Left renal pelvis (tissue), 4 donors: ENCODE measurements around the gene STAB2. TPM values are rescaled to one million over a fixed set of nuclear protein-coding genes. Genes with fewer than 3 reads are reported as not detected.

Experiments used
- DNase-seq, 4 donors: peaks; one replicate each; pipeline ENCODE4 v3.0.0-alpha.2; 2013; ENCODE audit warnings: low read depth in 4 of 4, low spot score in 3 of 4
- polyA plus RNA-seq, 4 donors: library from polyadenylated mRNA; unstranded; fragments of 120-200 nt; gene quantifications; one replicate each; pipeline ENCODE4 v1.2.1, GENCODE V29; 2013; ENCODE audit not compliant: insufficient read length in 4 of 4

Gene STAB2
- polyA plus RNA-seq, 4 donors = 0.63 to 2.7 (median 1.1) TPM

DNA sequence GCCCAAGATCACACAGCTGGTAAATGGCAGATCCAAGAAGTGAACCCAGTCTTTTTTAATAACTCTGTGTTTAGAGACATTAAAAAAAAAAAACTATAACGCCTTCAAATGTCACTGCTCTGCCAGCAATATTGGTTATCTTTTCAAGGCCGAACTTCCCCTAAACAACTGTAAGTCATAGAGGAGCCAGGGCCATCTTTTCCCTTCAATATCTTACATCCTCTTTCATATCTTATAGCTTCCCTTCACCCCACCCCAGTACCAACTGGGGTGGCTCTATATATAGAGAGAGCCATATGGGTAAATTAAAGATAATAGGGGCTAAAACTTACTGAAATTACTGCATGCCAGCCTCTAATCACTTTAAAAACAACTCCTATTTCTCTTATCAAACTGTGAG lies 100.2 kb downstream of the STAB2 start:
- no peak for DNase-seq

- no peak for DNase-seq
Observed at GRCh38 chr12:103688376-103689063, 101.4 kb downstream of the STAB2 start.

- no peak for DNase-seq
Observed at GRCh38 chr12:103690426-103690825, 103.4 kb downstream of the STAB2 start.

DNA sequence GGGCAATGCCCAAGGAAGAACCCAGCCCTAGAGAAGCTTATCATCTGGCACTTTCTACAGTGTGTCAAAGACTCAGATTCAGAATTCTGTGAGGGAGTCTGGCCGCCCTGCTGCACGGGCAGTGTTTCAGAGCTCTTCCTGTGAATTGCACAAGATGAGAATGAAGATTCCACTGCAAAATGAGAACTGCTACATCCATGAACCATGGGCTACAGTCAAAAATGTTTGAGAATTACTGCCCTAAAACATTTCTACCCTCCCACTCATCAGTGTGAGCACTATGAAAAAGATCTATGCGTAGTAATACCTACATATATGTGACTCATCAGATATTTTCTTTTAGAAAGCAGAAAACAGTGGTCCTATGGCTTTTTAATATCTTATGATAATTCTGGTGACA lies 104.0 kb downstream of the STAB2 start:
- DNase-seq = no peak

DNA sequence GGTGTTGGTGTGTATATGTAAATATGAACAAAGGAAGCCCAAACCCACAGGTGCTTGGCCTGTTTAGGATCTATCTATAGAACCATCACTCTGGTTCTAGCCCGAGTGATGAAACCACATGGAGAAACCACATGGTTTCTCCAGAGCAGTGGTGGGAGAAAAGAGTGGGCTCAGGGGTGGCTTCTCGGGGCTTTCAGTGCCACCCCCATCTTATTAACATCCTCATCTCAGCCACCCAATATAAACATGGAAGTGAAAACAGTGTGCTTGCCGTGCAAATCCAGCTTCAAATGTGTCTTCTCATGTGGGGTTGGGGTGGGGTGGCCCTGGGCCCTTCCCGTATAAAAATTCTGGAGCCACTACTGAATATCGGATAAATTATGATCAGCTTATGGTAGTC lies 109.0 kb downstream of the STAB2 start:
- DNase-seq = no peak

- no peak for DNase-seq
Observed at GRCh38 chr12:103697971-103698751, 111.1 kb downstream of the STAB2 start.

DNA sequence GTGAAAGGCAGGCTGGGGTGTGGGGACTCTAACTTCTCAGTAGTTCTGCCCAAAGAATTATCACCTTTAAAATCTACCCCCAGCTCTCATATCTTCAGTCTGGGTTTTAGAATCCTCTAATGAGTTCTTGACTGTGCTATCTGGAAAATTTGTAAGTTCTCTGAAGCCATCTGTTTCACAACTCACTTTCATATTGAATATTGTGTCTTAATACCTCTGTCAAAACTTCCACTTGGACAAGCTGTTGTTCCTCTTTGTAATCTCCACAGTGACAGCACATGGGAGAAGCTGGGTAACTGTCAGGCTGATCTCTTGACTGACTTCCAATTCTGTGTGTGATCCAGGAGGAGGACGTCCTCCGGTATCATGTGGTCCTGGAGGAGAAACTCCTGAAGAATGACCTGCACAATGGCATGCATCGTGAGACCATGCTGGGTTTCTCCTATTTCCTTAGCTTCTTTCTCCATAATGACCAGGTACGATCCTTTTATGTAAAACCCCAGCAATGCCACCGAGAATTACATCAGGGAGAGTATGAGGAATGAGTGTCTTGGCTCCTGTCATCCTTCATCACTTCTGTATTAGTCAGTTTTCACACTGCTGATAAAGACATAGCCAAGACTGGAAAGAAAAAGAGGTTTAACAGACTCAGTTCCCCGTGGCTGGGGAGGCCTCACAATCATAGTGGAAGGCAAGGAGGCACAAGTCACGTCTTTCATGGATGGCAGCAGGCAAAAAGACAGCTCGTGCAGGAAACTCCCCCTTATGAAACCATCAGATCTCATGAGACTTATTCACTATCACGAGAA lies 111.9 kb downstream of the STAB2 start:
- no peak for DNase-seq

GRCh38 chr12:103705098-103705497 lies 118.0 kb downstream of the STAB2 start:
- DNase-seq = no peak

DNA sequence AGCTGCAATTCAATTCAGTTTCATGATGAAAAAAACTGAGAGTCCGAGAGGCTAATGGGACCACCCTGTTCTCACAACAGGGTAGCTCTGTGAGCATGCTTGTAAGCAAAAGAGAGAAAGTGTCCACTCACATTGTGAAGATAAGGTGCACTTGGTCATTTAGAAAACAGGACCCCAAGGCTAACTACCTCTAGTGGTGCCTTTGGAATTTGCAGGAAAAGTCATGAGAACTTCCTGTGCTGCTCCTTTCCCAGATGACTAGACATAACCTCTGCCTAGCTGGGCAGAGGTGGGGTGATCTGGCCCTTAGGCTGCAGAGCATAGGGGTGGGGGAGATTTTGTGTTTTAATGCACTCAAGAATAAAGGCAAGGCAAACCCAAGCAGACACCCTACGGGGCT lies 118.9 kb downstream of the STAB2 start:
- no peak for DNase-seq

GRCh38 chr12:103707446-103707845 lies 120.4 kb downstream of the STAB2 start:
- no peak for DNase-seq

DNA sequence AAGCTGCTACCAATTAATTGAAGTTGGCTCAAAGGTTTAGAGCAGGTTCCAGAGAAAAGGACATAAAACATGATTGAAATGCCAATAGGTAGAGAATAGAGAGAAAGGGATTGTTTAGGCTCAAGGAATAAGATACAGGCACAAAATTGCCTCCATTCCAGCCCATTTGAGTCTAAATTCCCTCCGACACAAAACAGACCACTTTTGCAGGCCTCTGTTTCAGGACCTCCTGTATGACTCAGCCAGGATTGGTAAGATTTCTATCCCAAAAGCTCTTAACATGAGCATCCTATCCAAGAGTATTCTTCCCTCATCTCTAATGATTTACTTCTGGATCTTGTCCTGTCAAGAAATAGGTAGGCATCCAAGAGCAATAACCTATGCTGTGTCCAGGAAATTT lies 123.5 kb downstream of the STAB2 start:
- no peak for DNase-seq

DNA sequence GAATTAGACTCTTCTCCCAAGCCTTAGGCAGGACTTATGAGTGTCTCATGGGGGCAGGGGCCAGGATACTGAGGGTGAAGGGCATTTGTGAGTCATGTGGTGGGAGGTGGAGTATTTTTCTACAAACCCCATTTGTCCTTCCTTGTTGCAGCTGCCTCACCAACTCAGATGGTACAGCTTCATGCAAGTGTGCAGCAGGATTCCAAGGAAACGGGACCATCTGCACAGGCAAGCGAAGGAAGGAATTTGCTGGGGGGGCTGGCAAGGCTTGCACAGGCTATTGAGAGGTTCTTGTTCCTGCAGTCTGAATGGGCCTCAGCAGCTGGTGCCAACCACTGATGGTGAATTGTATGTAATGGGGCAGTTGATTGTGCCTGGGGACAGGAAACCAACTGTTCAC lies 125.1 kb downstream of the STAB2 start:
- DNase-seq = no peak

- no peak for DNase-seq
Observed at GRCh38 chr12:103715494-103715893, 128.4 kb downstream of the STAB2 start.

- no peak for DNase-seq
Observed at GRCh38 chr12:103716517-103717196, 129.6 kb downstream of the STAB2 start.

GRCh38 chr12:103725398-103725797 lies 138.3 kb downstream of the STAB2 start:
- DNase-seq = no peak

- DNase-seq = no peak
Observed at GRCh38 chr12:103727638-103728037, 140.6 kb downstream of the STAB2 start.

DNA sequence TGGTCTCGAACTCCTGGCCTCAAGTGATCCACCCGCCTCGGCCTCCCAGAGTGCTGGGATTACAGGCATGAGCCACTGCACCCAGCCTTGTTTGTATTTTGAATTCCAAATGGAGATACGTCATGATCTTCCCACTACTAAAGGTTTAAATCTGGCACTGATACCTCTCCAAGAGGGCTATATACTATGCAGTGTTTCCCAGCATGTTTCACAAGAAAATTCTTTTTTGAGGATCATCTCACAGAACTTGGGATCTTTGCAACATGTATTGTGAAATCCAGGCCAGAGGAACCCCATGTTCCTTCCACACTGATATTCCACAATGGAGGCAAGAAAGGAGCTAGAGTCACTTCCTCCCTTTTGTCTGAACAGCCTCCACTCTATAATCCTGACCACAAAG lies 141.2 kb downstream of the STAB2 start:
- DNase-seq = no peak

GRCh38 chr12:103729499-103729898 lies 142.4 kb downstream of the STAB2 start:
- no peak for DNase-seq

- DNase-seq = no peak
Observed at GRCh38 chr12:103731539-103731938, 144.5 kb downstream of the STAB2 start.

- DNase-seq = no peak
Observed at GRCh38 chr12:103734863-103735262, 147.8 kb downstream of the STAB2 start.

- no peak for DNase-seq
Observed at GRCh38 chr12:103735291-103735690, 148.2 kb downstream of the STAB2 start.
